ENCODE results near the gene UBE3B. TPM values are rescaled to one million over a fixed set of nuclear protein-coding genes. Genes with fewer than 3 reads are reported as not detected.

Gene UBE3B
- total RNA-seq, 1 experiment from 2014 or later = 29.3 TPM

- H3K4me1 Mint-ChIP-seq = peaks cover 17% of the 10 kb centered on the region
- peaks cover 24% of the 10 kb centered on the region for H3K36me3 Mint-ChIP-seq
- H3K27ac Mint-ChIP-seq = peak overlapping the region; percentile 74
- CTCF ChIA-PET = interaction anchor here (0.8 to 2.2 kb wide), 11 partner anchors 24 to 462 kb away, joined by 3 to 13 read pairs (median 4); no protein-coding TSS in a partner anchor
- TF ChIP-seq MLX (CRISPR knock-in tag; IDR thresholded peaks at IDR 0.05) = no peak
- H3K4me3 Mint-ChIP-seq = peak overlapping the region; percentile 81
- H3K27me3 Mint-ChIP-seq (ENCODE audit: low read depth) = no peaks in the 10 kb centered on the region
- no peaks in the 10 kb centered on the region for H3K9me3 Mint-ChIP-seq
- ATAC-seq = no peak
- no peak for DNase-seq (ENCODE audit: low spot score)
- POLR2A ChIA-PET = no interaction called here
Observed at GRCh38 chr12:109573914-109574244, 96.4 kb downstream of the UBE3B start.

- ATAC-seq (no peak), DNase-seq (ENCODE audit: low spot score) (no peak)
- ChIA-PET POLR2A (no interaction called here), CTCF (interaction anchor here (0.9 to 1.1 kb wide), 3 partner anchors 22 to 204 kb away, joined by 3 read pairs; no protein-coding TSS in a partner anchor)
- H3K4me3 Mint-ChIP-seq = no peak overlapping the region
- H3K27ac Mint-ChIP-seq = no peak overlapping the region
- H3K9me3 Mint-ChIP-seq = no peaks in the 10 kb centered on the region
- no peaks in the 10 kb centered on the region for H3K27me3 Mint-ChIP-seq (ENCODE audit: low read depth)
- peaks cover 17% of the 10 kb centered on the region for H3K4me1 Mint-ChIP-seq
- H3K36me3 Mint-ChIP-seq = peaks cover 36% of the 10 kb centered on the region
- TF ChIP-seq ZNF396 (CRISPR knock-in tag; IDR thresholded peaks at IDR 0.05; ENCODE audit: borderline replicate concordance) (no peak), PRDM15 (CRISPR knock-in tag; IDR thresholded peaks at IDR 0.05) (no peak), E2F4 (CRISPR knock-in tag; IDR thresholded peaks at IDR 0.05; ENCODE audit: borderline replicate concordance, low read depth) (no peak), FOXK1 (CRISPR knock-in tag; IDR thresholded peaks at IDR 0.05) (no peak), CDX4 (CRISPR knock-in tag; IDR thresholded peaks at IDR 0.05; ENCODE audit: borderline replicate concordance) (no peak), USF2 (CRISPR knock-in tag; IDR thresholded peaks at IDR 0.05) (no peak), ATF6 (CRISPR knock-in tag; IDR thresholded peaks at IDR 0.05) (no peak), NFATC4 (CRISPR knock-in tag; IDR thresholded peaks at IDR 0.05) (no peak), ZNF138 (CRISPR knock-in tag; conservative IDR thresholded peaks at IDR 0.05) (no peak), ZSCAN18 (CRISPR knock-in tag; IDR thresholded peaks at IDR 0.05) (no peak), ZNF532 (CRISPR knock-in tag; IDR thresholded peaks at IDR 0.05; ENCODE audit: borderline replicate concordance) (no peak), FOXJ3 (CRISPR knock-in tag; IDR thresholded peaks at IDR 0.05; ENCODE audit: borderline replicate concordance) (no peak), MXD4 (CRISPR knock-in tag; IDR thresholded peaks at IDR 0.05; ENCODE audit: borderline replicate concordance) (no peak), IRF2 (CRISPR knock-in tag; IDR thresholded peaks at IDR 0.05; ENCODE audit: borderline replicate concordance, low read depth) (no peak), HMGXB4 (CRISPR knock-in tag; IDR thresholded peaks at IDR 0.05) (no peak), ZBTB21 (CRISPR knock-in tag; IDR thresholded peaks at IDR 0.05; ENCODE audit: borderline replicate concordance) (no peak)
Observed at GRCh38 chr12:109575683-109576082, 98.2 kb downstream of the UBE3B start.
